Smooth muscle cell (in vitro differentiated cells): ENCODE measurements around the gene IRS2. TPM values are rescaled to one million over a fixed set of nuclear protein-coding genes. Genes with fewer than 3 reads are reported as not detected.

Source experiments
- DNase-seq: peaks from one replicate; lab custom pipeline; 2025; ENCODE audit not compliant: unreplicated experiment; lab: John Stamatoyannopoulos, UW
- H2AFZ ChIP-seq: fragments of 200-600 bp; sonication (generic); 2 replicates; pipeline ENCODE4 v1.6.0; 2016; ENCODE audit warnings: antibody characterized with exemption, low read depth, mild to moderate bottlenecking
- H3F3A ChIP-seq: fragments of 200-600 bp; sonication (generic); 2 replicates; pipeline ENCODE4 v1.6.0; 2017; ENCODE audit warnings: antibody characterized with exemption, low read depth
- H3K27ac ChIP-seq: fragments of 200-600 bp; sonication (generic); 2 replicates; pipeline ENCODE4 v1.5.1; 2016; ENCODE audit warnings: low read depth, mild to moderate bottlenecking
- H3K27me3 ChIP-seq: fragments of 200-600 bp; sonication (generic); 2 replicates; pipeline ENCODE4 v1.6.1; 2016; ENCODE audit warnings: low read depth, mild to moderate bottlenecking
- H3K36me3 ChIP-seq: fragments of 200-600 bp; sonication (generic); 2 replicates; pipeline ENCODE4 v1.5.1; 2016; ENCODE audit warnings: low read depth
- H3K4me1 ChIP-seq: fragments of 200-600 bp; sonication (generic); 2 replicates; pipeline ENCODE4 v1.5.1; 2016; ENCODE audit warnings: low read depth
- H3K4me2 ChIP-seq: fragments of 200-600 bp; sonication (generic); 2 replicates; pipeline ENCODE4 v1.6.0; 2016; ENCODE audit warnings: mild to moderate bottlenecking
- H3K4me3 ChIP-seq: fragments of 200-600 bp; sonication (generic); 2 replicates; pipeline ENCODE4 v1.5.1; 2016; ENCODE audit warnings: mild to moderate bottlenecking
- H3K79me2 ChIP-seq: fragments of 200-600 bp; sonication (generic); 2 replicates; pipeline ENCODE4 v1.6.0; 2016; ENCODE audit warnings: low read depth, mild to moderate bottlenecking
- H3K9ac ChIP-seq: fragments of 200-600 bp; sonication (generic); 2 replicates; pipeline ENCODE4 v1.6.0; 2016; ENCODE audit warnings: low read depth
- H3K9me3 ChIP-seq: fragments of 200-600 bp; sonication (generic); replicated peaks from 2 replicates; pipeline ENCODE4 v1.5.1; 2016; ENCODE audit warnings: low read depth
- H4K20me1 ChIP-seq: fragments of 200-600 bp; sonication (generic); 2 replicates; pipeline ENCODE4 v1.6.0; 2016; ENCODE audit warnings: low read depth
- CTCF ChIP-seq: fragments of 200-600 bp; sonication (generic); IDR thresholded peaks from 2 replicates; pipeline ENCODE4 v1.5.1; 2017; ENCODE audit warnings: borderline replicate concordance, mild to moderate bottlenecking, antibody characterized with exemption; ENCODE audit not compliant: insufficient read depth, poor library complexity, severe bottlenecking
- WGBS: methylation state at CpG from one replicate; pipeline ENCODE4 v1.1.7; 2016; ENCODE audit warnings: low lambda C conversion rate; 5-methylcytosine and 5-hydroxymethylcytosine counted together
- polyA plus RNA-seq: library from polyadenylated mRNA; unstranded; fragments of >200 nt; fragmentation: Nextera tagmentation; extraction: Ambion mirVana; gene quantifications from 2 replicates; pipeline ENCODE4 v1.2.1, GENCODE V29; 2016
- total RNA-seq: library from RNA; depleted of rRNA; stranded (reverse); fragments of >200 nt; gene quantifications from 2 replicates; pipeline ENCODE4 v1.2.3, GENCODE V29; 2014

The IRS2 gene
- total and polyA plus RNA-seq, 2 experiments from 2014 or later: 0.90 to 1.7 TPM

- Histone ChIP-seq H3K4me3 (no peak overlapping the region), H4K20me1 (no peaks in the 10 kb centered on the region), H3K4me2 (no peak overlapping the region), H3K79me2 (no peaks in the 10 kb centered on the region), H2AFZ (no peak overlapping the region), H3K4me1 (peaks cover 15% of the 10 kb centered on the region), H3K27ac (no peak overlapping the region), H3F3A (no peaks in the 10 kb centered on the region), H3K36me3 (no peaks in the 10 kb centered on the region), H3K9ac (no peak overlapping the region), H3K9me3 (no peaks in the 10 kb centered on the region), H3K27me3 (peaks cover 2% of the 10 kb centered on the region)
- no peak for DNase-seq
- no peak for TF ChIP-seq CTCF
- 91% methylated on average over 7 of the region's 7 CpGs for WGBS
These were observed 60.3 kb downstream of the IRS2 start for GRCh38 chr13:109725995-109726637.

- WGBS: 57% methylated on average over 4 of the region's 4 CpGs
- DNase-seq: no peak
These were observed 61.1 kb downstream of the IRS2 start for GRCh38 chr13:109725297-109725696.

GRCh38 chr13:109724603-109725002 is 61.8 kb downstream of the IRS2 start:
- Histone ChIP-seq H3F3A (no peaks in the 10 kb centered on the region), H2AFZ (no peak overlapping the region), H3K27me3 (peaks cover 2% of the 10 kb centered on the region), H3K9me3 (no peaks in the 10 kb centered on the region), H3K27ac (no peak overlapping the region), H3K79me2 (no peaks in the 10 kb centered on the region), H3K4me2 (no peak overlapping the region), H4K20me1 (no peaks in the 10 kb centered on the region), H3K4me1 (peaks cover 13% of the 10 kb centered on the region), H3K4me3 (no peak overlapping the region), H3K9ac (no peak overlapping the region), H3K36me3 (no peaks in the 10 kb centered on the region)
- TF ChIP-seq CTCF: no peak
- WGBS: 93% methylated on average over 6 of the region's 6 CpGs
- no peak for DNase-seq

More at GRCh38 chr13:109725297-109725696, 61.1 kb downstream of the IRS2 start:
- no peak overlapping the region for H2AFZ ChIP-seq
- no peaks in the 10 kb centered on the region for H4K20me1 ChIP-seq
- no peak for TF ChIP-seq CTCF
- H3K4me1 ChIP-seq: peaks cover 15% of the 10 kb centered on the region
- H3K4me2 ChIP-seq: no peak overlapping the region
- no peak overlapping the region for H3K4me3 ChIP-seq
- H3K79me2 ChIP-seq: no peaks in the 10 kb centered on the region
- no peak overlapping the region for H3K9ac ChIP-seq
- peaks cover 2% of the 10 kb centered on the region for H3K27me3 ChIP-seq
- H3K27ac ChIP-seq: no peak overlapping the region
- no peaks in the 10 kb centered on the region for H3F3A ChIP-seq
- H3K9me3 ChIP-seq: no peaks in the 10 kb centered on the region
- no peaks in the 10 kb centered on the region for H3K36me3 ChIP-seq

- Histone ChIP-seq H3K9me3 (no peaks in the 10 kb centered on the region), H3F3A (no peaks in the 10 kb centered on the region), H3K27me3 (peaks cover 2% of the 10 kb centered on the region), H2AFZ (no peak overlapping the region), H3K4me1 (no peaks in the 10 kb centered on the region), H4K20me1 (no peaks in the 10 kb centered on the region), H3K27ac (no peak overlapping the region), H3K9ac (no peak overlapping the region), H3K4me2 (no peak overlapping the region), H3K79me2 (no peaks in the 10 kb centered on the region), H3K4me3 (no peak overlapping the region), H3K36me3 (no peaks in the 10 kb centered on the region)
- no peak for TF ChIP-seq CTCF
- no peak for DNase-seq
- WGBS: 79% methylated on average over 3 of the region's 3 CpGs
These were observed 63.3 kb downstream of the IRS2 start for GRCh38 chr13:109723046-109723445.
